ENCODE measurements around the gene TMEM272.

TMEM272 gene

GRCh38 chr13:51823359-51823758 lies 21.6 kb downstream of the TMEM272 start:
- no peak for DNase-seq (ENCODE audit: low read depth)
- TF ChIP-seq, protein P1, sequence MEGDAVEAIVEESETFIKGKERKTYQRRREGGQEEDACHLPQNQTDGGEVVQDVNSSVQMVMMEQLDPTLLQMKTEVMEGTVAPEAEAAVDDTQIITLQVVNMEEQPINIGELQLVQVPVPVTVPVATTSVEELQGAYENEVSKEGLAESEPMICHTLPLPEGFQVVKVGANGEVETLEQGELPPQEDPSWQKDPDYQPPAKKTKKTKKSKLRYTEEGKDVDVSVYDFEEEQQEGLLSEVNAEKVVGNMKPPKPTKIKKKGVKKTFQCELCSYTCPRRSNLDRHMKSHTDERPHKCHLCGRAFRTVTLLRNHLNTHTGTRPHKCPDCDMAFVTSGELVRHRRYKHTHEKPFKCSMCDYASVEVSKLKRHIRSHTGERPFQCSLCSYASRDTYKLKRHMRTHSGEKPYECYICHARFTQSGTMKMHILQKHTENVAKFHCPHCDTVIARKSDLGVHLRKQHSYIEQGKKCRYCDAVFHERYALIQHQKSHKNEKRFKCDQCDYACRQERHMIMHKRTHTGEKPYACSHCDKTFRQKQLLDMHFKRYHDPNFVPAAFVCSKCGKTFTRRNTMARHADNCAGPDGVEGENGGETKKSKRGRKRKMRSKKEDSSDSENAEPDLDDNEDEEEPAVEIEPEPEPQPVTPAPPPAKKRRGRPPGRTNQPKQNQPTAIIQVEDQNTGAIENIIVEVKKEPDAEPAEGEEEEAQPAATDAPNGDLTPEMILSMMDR (IDR thresholded peaks at IDR 0.05; ENCODE audit: insufficient read depth, low read depth, low read length, missing control alignments) = no peak
- no peak overlapping the region for H3K4me3 ChIP-seq (ENCODE audit: low read depth, low read length)

DNA sequence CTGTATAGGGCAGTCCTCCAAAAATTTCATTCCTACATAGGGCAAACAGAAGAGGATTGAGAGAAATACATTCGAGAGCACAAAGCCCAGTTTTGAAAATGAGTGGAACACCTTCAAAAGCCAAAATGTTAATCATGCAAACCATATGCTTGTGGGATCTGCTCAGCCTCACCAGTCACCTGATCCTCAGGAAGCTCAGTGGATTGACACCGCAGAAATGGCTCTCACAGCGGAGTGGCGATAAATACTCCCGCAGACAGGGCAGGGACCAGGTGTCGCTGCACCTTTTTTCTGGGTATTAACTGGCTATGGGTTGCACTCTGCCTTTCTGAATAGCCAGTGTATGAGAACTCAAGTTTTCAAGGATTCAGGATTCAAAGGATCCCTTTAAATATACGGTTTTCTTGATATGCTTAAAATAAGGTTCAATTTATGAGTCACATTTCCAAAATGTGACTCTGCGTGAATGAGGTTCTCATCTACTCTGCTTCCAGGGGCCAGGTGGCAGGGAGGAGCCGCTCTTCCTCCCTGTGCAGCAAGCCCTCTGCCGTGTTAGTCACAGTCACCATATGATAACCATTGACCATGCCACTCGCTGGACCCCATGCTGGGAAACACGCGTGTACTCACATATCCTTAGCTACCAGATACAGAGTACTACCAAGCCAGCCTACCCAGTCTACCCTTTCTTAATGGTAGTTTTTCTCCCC lies 22.7 kb downstream of the TMEM272 start:
- H3K4me3 ChIP-seq (ENCODE audit: low read depth, low read length) = no peak overlapping the region
- DNase-seq (ENCODE audit: low read depth) = no peak
- TF ChIP-seq, protein P1 (IDR thresholded peaks at IDR 0.05; ENCODE audit: insufficient read depth, low read depth, low read length, missing control alignments) = no peak

GRCh38 chr13:51821606-51822005 lies 23.4 kb downstream of the TMEM272 start:
- no peak overlapping the region for H3K4me3 ChIP-seq (ENCODE audit: low read depth, low read length)
- TF ChIP-seq, protein P1 (IDR thresholded peaks at IDR 0.05; ENCODE audit: insufficient read depth, low read depth, low read length, missing control alignments) = no peak

DNA sequence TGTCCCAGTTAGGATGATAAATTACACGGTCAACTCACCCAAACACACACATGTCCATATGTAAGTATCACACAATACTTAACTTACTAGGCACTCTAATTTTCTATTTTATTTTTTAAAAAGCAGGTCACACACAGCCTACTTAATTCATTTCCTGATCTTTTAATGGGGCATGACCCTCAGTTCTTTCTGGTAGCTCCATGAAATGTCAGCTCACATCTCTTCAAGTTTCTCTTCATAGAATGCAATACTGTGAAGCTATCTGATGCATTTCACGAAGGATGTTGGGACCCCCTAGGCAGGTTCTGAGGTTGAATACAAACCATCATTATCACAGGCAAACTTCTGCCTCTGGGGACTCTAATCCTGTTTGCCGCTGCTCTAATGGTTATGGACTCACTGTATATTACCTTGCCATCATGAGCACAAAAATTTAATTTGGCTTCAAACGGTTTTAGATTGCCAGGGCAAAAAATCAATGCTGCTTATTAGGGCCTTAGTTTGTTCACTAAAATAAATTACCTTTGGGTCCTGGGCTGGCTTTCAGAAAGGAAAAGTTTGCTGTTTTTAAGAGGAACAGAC lies 24.9 kb downstream of the TMEM272 start:
- no peak overlapping the region for H3K4me3 ChIP-seq (ENCODE audit: low read depth, low read length)

More at GRCh38 chr13:51821606-51822005, 23.4 kb downstream of the TMEM272 start:
- DNase-seq (ENCODE audit: low read depth) = no peak

GRCh38 chr13:51819544-51819943 lies 25.4 kb downstream of the TMEM272 start:
- TF ChIP-seq, protein P1 (IDR thresholded peaks at IDR 0.05; ENCODE audit: insufficient read depth, low read depth, low read length, missing control alignments) = no peak
- no peak overlapping the region for H3K4me3 ChIP-seq (ENCODE audit: low read depth, low read length)
- no peak for DNase-seq (ENCODE audit: low read depth)

More for the DNA sequence above, 24.9 kb downstream of the TMEM272 start:
- TF ChIP-seq, protein P1 (IDR thresholded peaks at IDR 0.05; ENCODE audit: insufficient read depth, low read depth, low read length, missing control alignments) = no peak
- DNase-seq (ENCODE audit: low read depth) = no peak

DNA sequence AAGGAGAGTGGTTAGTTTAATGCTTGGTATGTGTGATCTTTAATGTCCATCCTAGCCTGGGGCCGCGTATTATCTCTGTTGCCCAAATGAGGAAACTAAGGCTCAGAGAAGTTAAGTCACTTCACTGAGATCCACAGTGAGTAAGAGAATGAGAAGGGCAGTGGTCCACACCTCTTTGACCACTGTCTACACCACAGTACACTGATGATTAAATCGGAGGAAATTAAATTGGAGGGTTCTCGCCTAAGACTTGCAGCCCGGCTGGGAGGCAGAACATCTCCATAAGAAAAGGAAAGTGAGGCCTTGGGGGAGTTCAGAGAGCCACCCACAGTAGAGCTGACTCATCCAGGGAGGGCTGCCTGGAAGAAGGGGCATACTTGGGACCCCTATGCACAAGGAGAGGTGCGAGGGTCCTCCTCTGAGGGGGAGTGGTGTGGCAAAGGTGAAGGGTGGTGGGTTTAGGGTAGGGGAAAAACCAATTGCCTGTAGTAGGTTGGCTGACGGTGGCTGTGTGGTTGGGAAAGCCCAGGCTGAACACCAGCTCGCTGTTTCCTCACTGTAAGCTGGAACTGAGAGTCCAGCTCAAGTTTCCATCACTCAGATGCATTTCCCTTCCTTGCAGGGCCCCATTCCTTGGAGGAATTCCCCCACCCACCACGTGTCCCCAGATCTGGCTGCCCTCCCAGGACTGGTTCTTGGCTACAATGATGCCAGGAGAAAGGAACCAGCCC lies 26.0 kb downstream of the TMEM272 start:
- TF ChIP-seq, protein P1 (IDR thresholded peaks at IDR 0.05; ENCODE audit: insufficient read depth, low read depth, low read length, missing control alignments) = no peak
- DNase-seq (ENCODE audit: low read depth) = peak; percentile 57
- no peak overlapping the region for H3K4me3 ChIP-seq (ENCODE audit: low read depth, low read length)

Data from GM12865 (cell line).